Measurements from ENCODE around the gene OMG. TPM values are rescaled to one million over a fixed set of nuclear protein-coding genes. Genes with fewer than 3 reads are reported as not detected.

The OMG gene
- total RNA-seq, 4 donors from 2014 or later, result not detected

DNA sequence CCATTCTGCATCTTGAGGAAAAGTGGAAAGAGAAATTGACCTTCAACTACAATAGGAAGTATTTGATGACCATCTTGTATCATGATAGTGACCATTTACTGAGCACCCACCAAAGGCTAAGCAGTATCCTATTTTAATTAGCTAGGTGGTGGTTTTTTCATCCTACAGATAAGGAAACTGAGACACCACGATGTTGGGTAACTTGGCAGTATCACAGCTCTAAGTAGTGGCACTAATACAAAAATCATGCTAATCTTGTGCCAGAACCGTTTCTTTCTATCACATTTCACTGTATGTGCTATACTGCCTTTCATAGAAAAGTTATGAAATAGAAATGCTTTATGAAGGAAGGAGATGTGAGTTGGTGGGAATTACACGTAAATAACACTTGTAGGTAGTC, 14.5 kb upstream of the OMG start:
- Histone ChIP-seq H3K36me3 (peaks cover 0 to 3% (median 0%) of the 10 kb centered on the region in 3 donors), H3K9me3 (no peaks in the 10 kb centered on the region), H3K27ac (peak overlapping the region in 3 of 4 donors; percentile 26 to 72 (median 31)), H3K27me3 (no peaks in the 10 kb centered on the region), H3K4me1 (peaks cover 0 to 3% (median 0%) of the 10 kb centered on the region in 4 donors), H3K4me3 (peak overlapping the region in 2 of 4 donors; percentile 38 to 43)
- TF ChIP-seq EP300 (IDR thresholded peaks at IDR 0.05) (no peak), POLR2A (IDR thresholded peaks at IDR 0.05) (no peak), CTCF (IDR thresholded peaks at IDR 0.05) (no peak)
- DNase-seq (ENCODE audit: low spot score in 2 of 2), result no peak
- 82 to 84% methylated on average over 3 of the region's 3 CpGs for WGBS, 2 donors

GRCh38 chr17:31310886-31311285, 13.8 kb upstream of the OMG start:
- TF ChIP-seq EP300 (IDR thresholded peaks at IDR 0.05) (no peak), POLR2A (IDR thresholded peaks at IDR 0.05) (no peak), CTCF (IDR thresholded peaks at IDR 0.05) (no peak)
- no peak for DNase-seq (ENCODE audit: low spot score in 2 of 2)

GRCh38 chr17:31310260-31310659, 13.2 kb upstream of the OMG start:
- no peaks in the 10 kb centered on the region for H3K27me3 ChIP-seq
- WGBS, 2 donors, result 51 to 63% methylated on average over 2 of the region's 2 CpGs
- H3K36me3 ChIP-seq, result peaks cover 0 to 3% (median 0%) of the 10 kb centered on the region in 3 donors
- H3K4me1 ChIP-seq, result no peaks in the 10 kb centered on the region
- peak overlapping the region in 1 of 4 donors; percentile 43 for H3K4me3 ChIP-seq
- no peak for TF ChIP-seq EP300 (IDR thresholded peaks at IDR 0.05)
- TF ChIP-seq CTCF (IDR thresholded peaks at IDR 0.05), result no peak
- no peak for TF ChIP-seq POLR2A (IDR thresholded peaks at IDR 0.05)
- peak overlapping the region in 3 of 4 donors; percentile 2 to 43 (median 37) for H3K27ac ChIP-seq
- no peaks in the 10 kb centered on the region for H3K9me3 ChIP-seq
- DNase-seq (ENCODE audit: low spot score in 2 of 2), result no peak

More at GRCh38 chr17:31310886-31311285, 13.8 kb upstream of the OMG start:
- Histone ChIP-seq H3K4me1 (no peaks in the 10 kb centered on the region), H3K27ac (peak overlapping the region in 2 of 4 donors; percentile 37 to 72), H3K27me3 (no peaks in the 10 kb centered on the region), H3K9me3 (no peaks in the 10 kb centered on the region), H3K4me3 (peak overlapping the region in 2 of 4 donors; percentile 38 to 43), H3K36me3 (peaks cover 0 to 3% (median 0%) of the 10 kb centered on the region in 3 donors)
- WGBS, 2 donors, result 77 to 81% methylated on average over 7 of the region's 7 CpGs

DNA sequence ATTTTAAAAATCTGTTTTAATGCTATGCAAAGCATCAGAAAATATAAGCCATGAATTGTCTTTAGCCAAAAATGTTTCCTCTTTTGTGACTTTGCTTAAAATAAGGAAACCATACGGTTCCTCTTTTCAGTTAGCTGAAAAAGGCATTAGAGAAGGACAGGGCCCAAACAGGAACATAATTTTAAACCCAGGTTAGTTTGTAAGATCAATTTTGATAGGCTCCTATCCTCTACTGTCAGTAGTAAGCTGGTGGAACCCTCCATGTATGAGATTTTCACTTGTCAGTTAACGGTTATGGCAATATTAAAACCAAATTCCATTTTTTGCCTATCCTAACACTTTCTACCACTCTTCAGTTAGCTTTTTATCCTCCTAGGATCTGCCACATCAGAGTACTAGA, 12.5 kb upstream of the OMG start:
- peaks cover 0 to 3% (median 0%) of the 10 kb centered on the region in 3 donors for H3K36me3 ChIP-seq
- no peaks in the 10 kb centered on the region for H3K27me3 ChIP-seq
- no peak for DNase-seq (ENCODE audit: low spot score in 2 of 2)
- H3K4me1 ChIP-seq, result no peaks in the 10 kb centered on the region
- WGBS, 2 donors, result 80 to 83% methylated on average over 2 of the region's 2 CpGs
- H3K27ac ChIP-seq, result peak overlapping the region in 3 of 4 donors; percentile 2 to 43 (median 37)
- TF ChIP-seq POLR2A (IDR thresholded peaks at IDR 0.05) (no peak), CTCF (IDR thresholded peaks at IDR 0.05) (no peak), EP300 (IDR thresholded peaks at IDR 0.05) (no peak)
- peak overlapping the region in 1 of 4 donors; percentile 43 for H3K4me3 ChIP-seq
- no peaks in the 10 kb centered on the region for H3K9me3 ChIP-seq

GRCh38 chr17:31308372-31309334, 11.6 kb upstream of the OMG start:
- no peaks in the 10 kb centered on the region for H3K4me1 ChIP-seq
- H3K36me3 ChIP-seq, result peaks cover 0 to 3% (median 0%) of the 10 kb centered on the region in 3 donors
- no peaks in the 10 kb centered on the region for H3K9me3 ChIP-seq
- peak overlapping the region in 2 of 4 donors; percentile 27 to 43 for H3K27ac ChIP-seq
- no peak for DNase-seq (ENCODE audit: low spot score in 2 of 2)
- no peaks in the 10 kb centered on the region for H3K27me3 ChIP-seq
- WGBS, 2 donors, result 72 to 74% methylated on average over 5 of the region's 5 CpGs
- TF ChIP-seq POLR2A (IDR thresholded peaks at IDR 0.05) (no peak), CTCF (IDR thresholded peaks at IDR 0.05) (no peak), EP300 (IDR thresholded peaks at IDR 0.05) (no peak)
- no peak overlapping the region for H3K4me3 ChIP-seq

Measured in tibial nerve (tissue), 4 donors.